T-helper 2 cell treated with Interferon-gamma antibody and Interleukin-4, amounts not matched to agents 5 μg/mL and 100 μg/mL, for 36 hours (primary cell): ENCODE results near the gene ADAMTS10.

ENCODE experiments used
- DNase-seq: peaks from one replicate; pipeline ENCODE4 v3.0.0; 2021; ENCODE audit warnings: low spot score
- H3K27ac Mint-ChIP-seq: one replicate; pipeline ENCODE4 v1.8.0; 2021; ENCODE audit warnings: mild to moderate bottlenecking, mixed read lengths
- H3K27me3 Mint-ChIP-seq: one replicate; pipeline ENCODE4 v1.8.0; 2021; ENCODE audit warnings: low read depth, mixed read lengths
- H3K36me3 Mint-ChIP-seq: one replicate; pipeline ENCODE4 v1.8.0; 2021; ENCODE audit warnings: low read depth, mixed read lengths
- H3K4me1 Mint-ChIP-seq: one replicate; pipeline ENCODE4 v1.8.0; 2021; ENCODE audit warnings: low read depth, mixed read lengths
- H3K4me3 Mint-ChIP-seq: one replicate; pipeline ENCODE4 v1.8.0; 2022; ENCODE audit warnings: mild to moderate bottlenecking, moderate library complexity, mixed read lengths
- H3K9me3 Mint-ChIP-seq: one replicate; pipeline ENCODE4 v1.8.0; 2021; ENCODE audit warnings: mixed read lengths

Gene ADAMTS10

DNA sequence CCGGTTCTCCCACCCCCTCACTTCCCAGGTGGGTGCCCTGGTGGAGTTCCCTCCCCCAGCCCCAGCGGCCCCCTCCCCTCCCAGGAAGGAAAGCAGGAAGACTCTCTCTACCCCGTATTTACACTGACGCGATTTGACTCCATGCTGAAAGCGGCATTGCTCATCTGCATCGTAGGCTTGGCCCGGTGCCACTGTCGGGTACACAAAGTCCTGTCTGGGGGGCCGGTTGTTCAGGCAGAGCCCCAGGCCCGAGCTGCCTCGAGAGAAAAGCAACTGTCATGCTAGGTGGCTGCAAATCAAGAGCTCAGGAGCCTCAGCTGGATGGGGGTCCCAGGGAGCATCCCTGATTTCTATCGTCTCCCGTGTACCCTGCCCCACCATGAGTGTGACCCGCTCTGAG lies 14.9 kb downstream of the ADAMTS10 start:
- H3K4me3 Mint-ChIP-seq: no peak overlapping the region
- no peak for DNase-seq
- no peaks in the 10 kb centered on the region for H3K36me3 Mint-ChIP-seq
- no peak overlapping the region for H3K27ac Mint-ChIP-seq
- peaks cover 20% of the 10 kb centered on the region for H3K27me3 Mint-ChIP-seq
- peaks cover 9% of the 10 kb centered on the region for H3K4me1 Mint-ChIP-seq
- H3K9me3 Mint-ChIP-seq: peaks cover 26% of the 10 kb centered on the region

DNA sequence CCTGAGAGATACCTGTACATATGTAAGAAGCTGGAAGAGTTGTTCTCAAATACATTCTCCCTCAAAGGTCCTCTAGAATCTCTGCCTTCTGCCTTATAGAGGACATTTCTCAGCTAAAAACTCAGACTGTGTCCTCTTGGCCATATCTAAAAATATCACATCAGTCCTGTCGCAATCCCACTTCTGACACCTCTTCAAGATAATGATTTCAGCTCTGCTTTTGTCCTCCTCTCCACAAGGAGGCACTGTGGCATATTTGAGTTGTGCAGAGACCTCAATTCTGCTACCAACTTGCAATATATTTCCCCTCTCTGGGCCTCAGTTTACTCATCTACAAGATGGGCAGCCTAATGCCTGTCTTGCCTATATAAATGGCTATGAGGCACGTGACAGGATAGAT lies 16.6 kb downstream of the ADAMTS10 start:
- Mint-ChIP-seq H3K4me1 (peaks cover 9% of the 10 kb centered on the region), H3K27me3 (peaks cover 20% of the 10 kb centered on the region), H3K27ac (no peak overlapping the region), H3K36me3 (no peaks in the 10 kb centered on the region), H3K4me3 (no peak overlapping the region), H3K9me3 (peaks cover 26% of the 10 kb centered on the region)
- DNase-seq: no peak

DNA sequence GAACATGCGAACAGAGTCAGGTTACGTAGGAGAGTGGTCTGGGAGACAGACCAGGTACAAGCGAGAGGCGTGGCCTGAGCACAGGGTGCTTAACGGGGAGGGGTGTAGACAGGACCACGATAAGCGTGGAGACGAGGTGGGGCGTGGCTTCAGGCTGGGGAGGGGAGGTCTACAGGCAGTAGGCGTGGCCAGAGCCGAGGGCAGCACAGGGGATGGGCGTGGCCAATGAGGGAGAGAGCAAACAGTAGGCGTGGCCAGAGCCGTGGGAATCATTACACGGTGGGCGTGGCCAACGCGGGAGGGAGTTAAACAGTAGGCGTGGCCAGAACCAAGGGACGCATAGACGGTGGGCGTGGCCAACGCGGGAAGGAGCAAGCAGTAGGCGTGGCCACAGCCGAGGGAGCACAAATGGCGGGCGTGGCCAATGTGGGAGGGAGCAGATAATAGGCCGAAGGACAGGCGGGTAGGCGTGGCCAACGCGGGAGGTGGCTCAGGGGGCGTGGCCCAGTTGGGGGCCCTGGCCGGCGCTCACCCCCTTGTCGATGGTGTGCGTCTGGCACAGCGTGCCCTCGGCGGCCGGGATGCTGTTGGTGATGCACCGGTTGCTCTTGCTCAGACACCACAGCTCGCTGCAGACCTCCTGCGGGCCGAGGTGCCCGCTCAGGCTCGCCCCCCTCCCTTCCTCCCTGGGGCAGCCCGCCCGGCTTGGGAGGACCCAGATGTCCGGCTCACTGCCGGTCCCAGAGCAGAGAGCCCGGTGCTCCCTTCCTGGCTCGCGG lies 18.1 kb downstream of the ADAMTS10 start:
- Mint-ChIP-seq H3K4me1 (peaks cover 9% of the 10 kb centered on the region), H3K4me3 (peak overlapping the region; percentile 72), H3K27me3 (peaks cover 20% of the 10 kb centered on the region), H3K36me3 (no peaks in the 10 kb centered on the region), H3K9me3 (peaks cover 26% of the 10 kb centered on the region), H3K27ac (peak overlapping the region; percentile 42)
- peak; percentile 74 for DNase-seq

DNA sequence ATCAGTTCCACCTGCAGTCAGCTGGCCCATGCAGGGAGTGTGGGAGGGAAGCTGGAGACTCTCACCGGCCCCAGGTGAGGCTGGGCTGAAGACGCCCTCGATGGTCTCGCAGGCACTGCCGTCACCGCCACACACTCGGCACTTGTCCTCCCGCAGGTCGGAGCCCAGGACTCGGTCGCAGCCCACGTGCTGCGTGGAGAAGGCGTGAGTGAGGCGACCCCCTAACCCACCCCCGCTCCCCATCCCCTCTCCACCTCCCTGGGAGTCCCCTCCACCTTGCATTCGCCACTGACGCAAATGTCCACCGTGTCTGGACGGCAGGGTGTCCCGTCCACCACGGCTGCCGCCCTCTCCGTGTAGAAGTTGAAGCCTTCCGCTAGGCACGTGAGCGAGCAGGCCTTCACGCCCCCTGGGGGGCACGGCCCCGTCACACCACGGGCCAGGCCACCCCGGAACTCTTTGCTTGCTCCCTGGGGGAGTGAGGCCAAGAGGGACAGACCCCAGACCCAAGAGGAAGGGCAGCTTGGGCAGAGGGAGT lies 21.3 kb downstream of the ADAMTS10 start:
- DNase-seq: no peak
- Mint-ChIP-seq H3K4me1 (peaks cover 9% of the 10 kb centered on the region), H3K27me3 (peaks cover 20% of the 10 kb centered on the region), H3K9me3 (peaks cover 19% of the 10 kb centered on the region), H3K4me3 (no peak overlapping the region), H3K27ac (no peak overlapping the region), H3K36me3 (no peaks in the 10 kb centered on the region)

DNA sequence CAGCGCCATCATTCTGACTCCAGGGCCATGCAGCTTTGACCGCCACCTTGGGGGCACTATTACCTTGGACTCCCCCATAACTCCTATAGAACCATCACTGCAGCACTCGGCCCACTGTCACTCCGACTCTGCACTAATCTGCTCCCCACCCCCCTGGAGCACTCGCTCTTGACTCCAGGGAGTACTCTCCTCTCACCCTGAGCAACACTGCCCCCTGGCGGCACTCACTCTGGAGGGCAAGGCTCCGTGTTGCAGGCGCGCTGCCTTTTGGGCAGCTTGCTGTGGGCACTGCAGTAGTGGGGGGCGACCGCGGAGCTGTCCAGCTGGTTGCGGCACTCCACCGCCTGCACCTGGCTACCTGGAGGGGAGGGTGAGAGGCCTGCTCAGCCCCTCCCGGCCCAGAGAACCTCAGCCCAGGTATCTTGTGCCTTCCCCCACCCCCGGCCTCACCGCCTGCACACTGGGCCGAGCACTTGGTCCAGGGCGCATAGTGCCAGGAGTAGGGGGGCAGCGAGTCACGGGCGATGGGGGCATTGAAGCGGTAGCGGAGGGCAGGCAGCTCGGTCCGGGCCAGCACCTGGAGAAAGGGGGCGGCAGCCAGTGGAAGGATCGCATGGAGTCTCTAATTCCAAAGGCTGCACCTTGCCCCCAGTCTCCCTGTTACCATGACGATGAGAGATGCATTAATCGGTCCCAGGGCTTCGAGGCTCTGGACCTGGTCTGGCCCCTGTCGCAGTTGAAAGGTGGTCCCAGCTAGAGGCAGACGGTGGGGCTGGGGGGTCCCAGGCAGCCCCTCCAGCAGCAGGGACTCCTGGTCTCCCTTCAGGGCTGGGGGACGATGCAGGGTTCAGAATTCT lies 24.4 kb downstream of the ADAMTS10 start:
- no peak overlapping the region for H3K4me3 Mint-ChIP-seq
- peaks cover 5% of the 10 kb centered on the region for H3K27me3 Mint-ChIP-seq
- H3K9me3 Mint-ChIP-seq: no peaks in the 10 kb centered on the region
- H3K27ac Mint-ChIP-seq: no peak overlapping the region
- no peaks in the 10 kb centered on the region for H3K4me1 Mint-ChIP-seq
- H3K36me3 Mint-ChIP-seq: no peaks in the 10 kb centered on the region
- no peak for DNase-seq

DNA sequence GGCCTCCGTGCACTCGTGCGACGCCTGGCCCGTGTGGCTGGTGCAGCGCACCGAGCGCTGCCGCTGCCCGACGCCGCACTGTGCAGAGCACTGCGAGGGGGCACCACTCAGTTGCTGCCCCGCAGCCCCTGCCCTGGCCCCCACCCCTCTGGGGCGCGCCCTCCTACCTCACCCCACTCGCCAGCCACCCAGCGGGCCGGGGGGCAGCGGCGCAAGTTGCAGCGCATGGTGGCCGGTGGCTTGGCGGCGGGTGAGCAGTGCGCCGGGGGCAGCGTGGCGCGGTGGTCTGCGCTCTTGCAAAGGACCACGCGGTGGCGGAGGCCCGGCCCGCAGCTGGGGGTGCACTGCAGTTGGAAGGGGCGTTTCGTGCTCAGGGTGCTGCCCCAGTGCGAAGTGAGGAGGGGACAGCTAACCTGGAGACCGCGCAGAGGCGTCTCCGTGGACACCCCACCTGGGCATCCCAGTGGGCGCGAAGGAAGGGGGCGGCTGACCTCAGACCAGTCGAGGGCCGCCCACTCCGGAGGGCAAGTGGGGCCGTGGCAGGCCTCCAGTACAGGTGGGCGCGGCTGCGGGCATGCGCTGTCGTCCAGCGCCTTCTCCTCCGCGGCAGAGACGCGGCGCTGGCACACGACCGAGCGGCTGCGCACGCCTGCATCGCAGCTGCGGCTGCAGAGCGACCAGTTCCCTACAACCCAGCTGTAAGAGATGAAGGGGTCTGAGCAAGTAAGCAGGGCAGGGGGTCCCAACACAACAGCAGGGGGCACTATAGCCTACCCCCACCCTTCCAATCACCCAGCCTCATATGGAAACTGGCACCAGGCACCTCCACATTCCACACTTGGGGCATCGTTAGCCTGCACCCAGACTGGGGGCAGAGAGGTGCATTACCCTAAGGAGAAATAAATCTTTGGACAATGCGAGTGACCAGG lies 25.3 kb downstream of the ADAMTS10 start:
- H3K4me1 Mint-ChIP-seq: no peaks in the 10 kb centered on the region
- DNase-seq: no peak
- no peak overlapping the region for H3K4me3 Mint-ChIP-seq
- no peaks in the 10 kb centered on the region for H3K36me3 Mint-ChIP-seq
- no peak overlapping the region for H3K27ac Mint-ChIP-seq
- H3K27me3 Mint-ChIP-seq: no peaks in the 10 kb centered on the region
- H3K9me3 Mint-ChIP-seq: no peaks in the 10 kb centered on the region

DNA sequence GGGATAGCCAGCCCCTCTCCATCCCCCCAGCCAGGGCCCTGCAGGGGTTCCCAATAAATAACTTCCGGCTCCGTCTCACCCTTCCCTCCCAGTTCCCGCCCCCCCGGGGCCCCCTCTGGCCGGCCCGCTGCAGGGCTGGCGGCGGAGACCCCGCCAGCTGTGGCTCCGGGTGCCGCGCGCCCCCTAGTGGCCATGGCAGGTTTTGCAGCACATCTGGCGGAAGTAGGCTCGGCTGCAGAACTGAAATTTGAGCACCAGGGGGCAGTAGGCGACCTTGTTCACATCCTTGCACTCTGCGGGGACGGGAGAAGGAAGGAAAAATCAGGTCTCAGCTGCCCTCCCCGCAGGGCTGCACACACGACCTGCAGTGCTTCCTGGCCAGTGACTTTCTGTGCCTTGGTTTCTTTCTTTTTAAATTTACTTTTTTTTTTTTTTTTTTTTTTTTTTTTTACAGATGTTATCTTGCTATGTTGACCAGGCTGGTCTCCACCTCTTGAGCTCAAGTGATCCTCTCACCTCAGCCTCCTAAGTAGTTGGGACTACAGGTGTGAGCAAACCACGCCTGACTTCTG lies 29.7 kb downstream of the ADAMTS10 start:
- Mint-ChIP-seq H3K4me3 (no peak overlapping the region), H3K36me3 (peaks cover 7% of the 10 kb centered on the region), H3K27ac (no peak overlapping the region), H3K9me3 (no peaks in the 10 kb centered on the region), H3K27me3 (peaks cover 2% of the 10 kb centered on the region), H3K4me1 (peaks cover 9% of the 10 kb centered on the region)
- DNase-seq: peak; percentile 79

DNA sequence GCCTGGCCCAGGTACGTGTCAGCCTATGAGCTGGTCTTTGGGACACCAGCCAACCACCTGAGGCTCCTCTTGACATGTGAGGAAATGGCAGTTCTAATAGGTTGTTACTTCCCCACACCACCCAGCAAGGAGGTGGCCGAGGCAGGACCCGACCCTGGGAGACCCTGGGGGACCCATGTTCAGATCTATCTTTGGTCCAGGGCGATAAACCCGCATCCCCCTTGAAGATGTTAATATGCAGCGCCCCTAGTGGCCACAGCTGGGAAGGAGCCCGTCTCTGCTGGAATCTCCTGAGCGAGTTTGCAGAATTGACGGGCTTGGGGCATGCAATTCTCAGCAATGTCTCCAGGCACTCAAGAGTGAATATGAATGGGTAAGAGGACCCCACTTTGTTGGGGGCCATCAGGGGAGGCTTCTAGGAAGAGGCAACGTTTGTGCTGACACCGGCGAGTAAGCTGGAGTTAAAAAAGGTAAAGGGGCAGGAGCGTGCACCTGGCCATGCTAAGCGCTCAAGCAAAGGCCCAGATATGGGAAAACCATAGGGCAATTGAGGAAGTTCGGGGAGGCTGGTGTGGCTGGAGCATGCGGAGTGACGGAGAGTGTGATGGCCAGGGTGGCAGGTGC lies 31.8 kb downstream of the ADAMTS10 start:
- Mint-ChIP-seq H3K36me3 (peaks cover 28% of the 10 kb centered on the region), H3K27ac (peak overlapping the region; percentile 60), H3K4me3 (peak overlapping the region; percentile 63), H3K4me1 (peaks cover 21% of the 10 kb centered on the region), H3K9me3 (peaks cover 5% of the 10 kb centered on the region), H3K27me3 (peaks cover 2% of the 10 kb centered on the region)
- DNase-seq: peak; percentile 65

DNA sequence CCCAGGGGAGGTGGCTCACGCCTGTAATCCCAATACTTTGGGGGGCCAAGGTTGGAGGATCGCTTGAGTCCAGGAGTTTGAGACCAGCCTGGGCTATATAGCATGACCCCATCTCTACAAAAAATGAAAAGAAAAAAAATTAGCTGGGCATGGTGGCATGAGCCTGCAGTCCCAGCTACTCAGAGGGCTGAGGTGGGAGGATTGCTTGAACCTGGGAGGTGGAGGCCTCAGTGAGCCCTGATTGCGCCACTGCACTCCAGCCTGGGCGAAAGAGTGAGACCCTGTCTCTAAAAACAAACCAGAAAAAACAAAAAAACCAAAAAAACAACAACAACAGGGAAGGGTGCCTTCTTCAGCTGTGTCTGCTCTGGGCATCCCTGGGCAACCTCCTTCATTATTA lies 32.8 kb downstream of the ADAMTS10 start:
- Mint-ChIP-seq H3K4me1 (peaks cover 28% of the 10 kb centered on the region), H3K9me3 (peaks cover 7% of the 10 kb centered on the region), H3K36me3 (peaks cover 36% of the 10 kb centered on the region), H3K4me3 (peak overlapping the region; percentile 97), H3K27me3 (peaks cover 2% of the 10 kb centered on the region), H3K27ac (no peak overlapping the region)
- DNase-seq: no peak

DNA sequence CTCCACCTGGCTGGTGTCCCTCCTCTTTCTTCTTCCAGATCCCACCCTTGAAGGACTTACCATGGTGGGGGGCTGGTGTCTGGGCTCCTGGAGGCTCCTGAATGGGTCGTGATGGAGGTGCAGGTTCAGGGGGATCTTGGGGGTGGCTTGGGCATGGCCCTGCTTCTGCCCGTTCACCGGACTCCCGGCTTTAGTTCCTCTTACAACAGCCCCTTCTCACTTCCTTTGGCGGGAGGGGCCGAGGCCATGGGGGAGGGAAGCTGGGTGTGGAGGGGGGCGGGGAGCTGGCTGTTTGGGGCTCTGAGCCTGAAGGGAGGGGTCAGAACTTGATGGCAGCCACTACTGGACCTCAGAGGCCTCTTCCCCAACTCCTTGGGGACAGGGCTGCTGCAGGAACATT lies 33.3 kb downstream of the ADAMTS10 start, which contains the start of gene MYO1F:
Gene MYO1F (minus strand): TSS at position 196 of the 400 bp plus-strand sequence. CDS start 133 bp downstream, at position 63.
- peak within 1 kb of the TSS; percentile 85 for H3K27ac Mint-ChIP-seq

DNA sequence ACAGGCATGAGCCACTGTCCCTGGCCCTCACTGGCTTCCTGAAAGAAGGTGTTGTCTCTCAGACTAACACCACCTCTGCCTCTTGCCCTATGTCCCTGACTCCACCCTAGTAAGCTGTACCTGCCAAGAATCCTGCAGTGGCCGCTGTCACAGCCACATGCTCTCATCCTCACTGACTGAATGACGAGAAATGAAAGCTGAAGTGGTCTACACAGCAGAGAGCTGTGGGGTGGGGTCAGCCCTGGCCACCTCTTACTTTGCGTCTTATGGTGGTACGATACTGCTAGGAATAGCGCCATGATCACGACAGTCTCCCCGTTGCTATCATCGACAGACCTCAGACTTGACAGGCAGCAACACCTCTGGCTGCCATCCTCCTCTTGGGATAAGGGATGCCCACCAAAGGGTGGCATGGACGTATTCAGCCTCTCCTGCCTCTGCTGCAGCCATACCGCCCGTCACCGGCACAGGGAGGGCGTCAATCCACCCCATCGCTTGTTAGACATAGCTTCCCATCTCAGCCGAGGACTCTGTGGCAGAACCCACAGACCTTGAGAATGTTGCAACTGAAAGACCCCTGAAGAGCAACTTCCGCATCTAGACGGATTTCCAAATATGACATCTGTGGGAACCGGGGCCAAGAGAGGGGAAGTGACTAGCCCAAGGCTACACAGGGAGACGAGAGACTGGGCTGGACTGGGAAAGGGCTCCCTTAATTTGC lies 34.1 kb downstream of the ADAMTS10 start:
- H3K9me3 Mint-ChIP-seq: peaks cover 7% of the 10 kb centered on the region
- no peak for DNase-seq
- peaks cover 2% of the 10 kb centered on the region for H3K27me3 Mint-ChIP-seq
- H3K4me3 Mint-ChIP-seq: peak overlapping the region; percentile 97
- peak overlapping the region; percentile 85 for H3K27ac Mint-ChIP-seq
- H3K36me3 Mint-ChIP-seq: peaks cover 43% of the 10 kb centered on the region
- peaks cover 34% of the 10 kb centered on the region for H3K4me1 Mint-ChIP-seq

More for the DNA sequence above, 33.3 kb downstream of the ADAMTS10 start, which contains the start of gene MYO1F:
- peaks cover 7% of the 10 kb centered on the region for H3K9me3 Mint-ChIP-seq
- H3K4me1 Mint-ChIP-seq: peaks cover 30% of the 10 kb centered on the region
- H3K4me3 Mint-ChIP-seq: peak within 1 kb of the TSS; percentile 97
- peaks cover 2% of the 10 kb centered on the region for H3K27me3 Mint-ChIP-seq
- peaks cover 40% of the 10 kb centered on the region for H3K36me3 Mint-ChIP-seq
- DNase-seq: no peak

DNA sequence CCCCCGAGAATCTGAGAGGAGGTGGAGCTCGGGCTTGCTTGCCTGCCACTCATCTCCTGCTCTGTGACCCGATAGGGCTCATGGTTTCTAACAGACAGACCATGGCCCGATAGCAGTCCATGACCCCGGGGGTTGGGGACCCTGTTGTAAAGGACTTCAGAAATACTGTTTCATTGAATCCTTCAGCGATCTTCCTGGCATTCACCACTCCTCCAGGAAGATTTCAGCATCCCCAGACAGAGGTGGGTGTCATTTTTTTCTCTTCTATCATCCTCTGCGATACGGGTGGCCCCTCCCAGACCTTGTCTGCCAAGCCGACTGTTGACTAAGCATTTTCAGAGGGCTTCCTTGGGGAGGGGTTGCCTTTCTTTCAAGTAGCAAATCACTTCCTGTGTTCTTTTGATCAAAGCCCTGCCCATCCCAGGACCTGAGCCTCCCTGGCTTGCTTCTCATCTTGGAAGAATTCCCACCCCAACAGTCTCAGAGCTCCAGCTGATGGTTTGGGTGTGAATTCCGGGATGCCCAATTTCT lies 35.0 kb downstream of the ADAMTS10 start:
- Mint-ChIP-seq H3K9me3 (peaks cover 7% of the 10 kb centered on the region), H3K4me1 (peaks cover 43% of the 10 kb centered on the region), H3K4me3 (peak overlapping the region; percentile 97), H3K27me3 (peaks cover 2% of the 10 kb centered on the region), H3K36me3 (peaks cover 51% of the 10 kb centered on the region), H3K27ac (peak overlapping the region; percentile 85)
- DNase-seq: peak; percentile 37
